ENCODE data around the gene DTD1. TPM values are rescaled to one million over a fixed set of nuclear protein-coding genes. Genes with fewer than 3 reads are reported as not detected.

DTD1 gene
- total RNA-seq, 4 donors from 2014 or later, result 27.3 to 54.0 (median 35.2) TPM

DNA sequence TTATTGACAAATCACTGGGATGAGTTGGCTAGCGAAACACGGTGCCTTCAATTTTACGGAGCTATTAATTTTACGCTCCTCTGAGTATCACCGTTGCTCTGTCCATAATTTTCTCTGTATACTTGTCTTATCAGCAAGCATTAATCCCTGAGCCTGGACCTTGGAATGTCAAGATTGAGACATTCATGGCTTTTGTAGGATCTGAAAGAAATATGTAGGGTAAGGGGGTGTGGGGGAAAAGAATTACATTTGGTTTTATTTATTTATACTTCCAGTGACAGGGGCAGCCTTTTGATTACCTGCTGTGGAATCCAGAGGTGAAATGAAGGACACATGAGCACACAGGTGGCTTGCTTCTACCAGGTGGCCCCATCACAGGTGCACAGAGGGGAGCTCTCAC, 46.6 kb downstream of the DTD1 start:
- DNase-seq, result no peak
- WGBS, 2 donors, result 82 to 88% methylated on average over 5 of the region's 5 CpGs
- Histone ChIP-seq H3K4me3 (no peak overlapping the region), H3K4me1 (peaks cover 0 to 8% (median 0%) of the 10 kb centered on the region in 3 donors), H3K36me3 (peaks cover 0 to 27% (median 0%) of the 10 kb centered on the region in 3 donors), H3K27ac (no peak overlapping the region), H3K27me3 (no peaks in the 10 kb centered on the region), H3K9me3 (no peaks in the 10 kb centered on the region)
- TF ChIP-seq POLR2A (IDR thresholded peaks at IDR 0.05), result no peak
- TF ChIP-seq, protein P1, sequence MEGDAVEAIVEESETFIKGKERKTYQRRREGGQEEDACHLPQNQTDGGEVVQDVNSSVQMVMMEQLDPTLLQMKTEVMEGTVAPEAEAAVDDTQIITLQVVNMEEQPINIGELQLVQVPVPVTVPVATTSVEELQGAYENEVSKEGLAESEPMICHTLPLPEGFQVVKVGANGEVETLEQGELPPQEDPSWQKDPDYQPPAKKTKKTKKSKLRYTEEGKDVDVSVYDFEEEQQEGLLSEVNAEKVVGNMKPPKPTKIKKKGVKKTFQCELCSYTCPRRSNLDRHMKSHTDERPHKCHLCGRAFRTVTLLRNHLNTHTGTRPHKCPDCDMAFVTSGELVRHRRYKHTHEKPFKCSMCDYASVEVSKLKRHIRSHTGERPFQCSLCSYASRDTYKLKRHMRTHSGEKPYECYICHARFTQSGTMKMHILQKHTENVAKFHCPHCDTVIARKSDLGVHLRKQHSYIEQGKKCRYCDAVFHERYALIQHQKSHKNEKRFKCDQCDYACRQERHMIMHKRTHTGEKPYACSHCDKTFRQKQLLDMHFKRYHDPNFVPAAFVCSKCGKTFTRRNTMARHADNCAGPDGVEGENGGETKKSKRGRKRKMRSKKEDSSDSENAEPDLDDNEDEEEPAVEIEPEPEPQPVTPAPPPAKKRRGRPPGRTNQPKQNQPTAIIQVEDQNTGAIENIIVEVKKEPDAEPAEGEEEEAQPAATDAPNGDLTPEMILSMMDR (IDR thresholded peaks at IDR 0.05), result no peak
- intact Hi-C loops (cut with DNase I), result loop anchor here (5.0 to 10.0 kb wide), 2 partner anchors 550 to 1033 kb away; no protein-coding TSS in a partner anchor

DNA sequence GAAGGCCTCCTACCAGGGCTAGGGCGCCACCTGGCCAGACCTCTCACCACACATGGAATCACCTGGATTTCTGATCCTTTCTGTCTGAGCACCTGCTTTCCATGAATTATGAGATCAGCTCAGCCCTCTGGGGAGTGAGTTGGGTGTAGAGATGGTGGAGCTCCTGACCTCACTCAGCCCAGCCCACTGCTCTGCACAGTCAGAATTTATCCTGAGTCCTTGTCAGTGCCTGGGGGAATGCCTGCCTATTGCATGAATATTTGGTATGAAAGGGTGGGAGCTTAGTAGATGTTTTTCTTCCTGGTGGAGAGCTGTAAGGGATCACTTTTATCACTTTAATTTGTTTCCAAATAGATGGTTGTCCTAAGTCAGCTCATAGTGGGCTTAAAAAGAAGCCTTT, 47.5 kb downstream of the DTD1 start:
- Histone ChIP-seq H3K27me3 (no peaks in the 10 kb centered on the region), H3K4me3 (no peak overlapping the region), H3K9me3 (no peaks in the 10 kb centered on the region), H3K4me1 (peaks cover 0 to 8% (median 0%) of the 10 kb centered on the region in 3 donors), H3K36me3 (peaks cover 0 to 21% (median 0%) of the 10 kb centered on the region in 3 donors), H3K27ac (no peak overlapping the region)
- intact Hi-C loops (cut with DNase I), result loop anchor here (10.0 kb wide), 1 partner anchor 549 kb away; no protein-coding TSS in a partner anchor
- TF ChIP-seq, protein P1 (IDR thresholded peaks at IDR 0.05), result no peak
- no peak for TF ChIP-seq POLR2A (IDR thresholded peaks at IDR 0.05)
- 100% methylated on average over 1 of the region's 1 CpG for WGBS, 2 donors
- DNase-seq, result no peak

DNA sequence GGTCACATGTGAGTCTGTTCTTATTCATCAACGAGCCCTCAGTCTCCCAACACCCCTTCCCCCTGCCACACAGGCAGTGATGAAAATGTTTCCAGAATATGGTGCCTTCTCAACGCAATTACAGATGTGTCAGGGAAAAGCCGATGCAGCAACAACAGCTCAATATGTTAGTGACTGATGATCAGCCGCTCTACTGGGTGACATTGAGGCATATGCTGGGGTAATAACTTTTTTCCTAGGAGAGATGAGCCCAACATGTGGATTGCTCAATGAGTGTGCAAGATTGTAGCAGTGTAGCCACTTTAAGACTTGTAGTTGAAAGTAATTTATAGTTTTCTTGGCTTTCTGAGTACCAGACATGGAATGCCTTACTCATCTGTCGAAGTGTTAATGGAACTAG, 49.4 kb downstream of the DTD1 start:
- DNase-seq, result no peak
- Histone ChIP-seq H3K9me3 (no peaks in the 10 kb centered on the region), H3K4me1 (peaks cover 0 to 8% (median 0%) of the 10 kb centered on the region in 3 donors), H3K27ac (no peak overlapping the region), H3K27me3 (no peaks in the 10 kb centered on the region), H3K4me3 (no peak overlapping the region), H3K36me3 (peaks cover 0 to 14% (median 0%) of the 10 kb centered on the region in 3 donors)
- no peak for TF ChIP-seq POLR2A (IDR thresholded peaks at IDR 0.05)
- TF ChIP-seq, protein P1 (IDR thresholded peaks at IDR 0.05), result no peak
- WGBS, 2 donors, result 80 to 86% methylated on average over 5 of the region's 5 CpGs
- intact Hi-C loops (cut with DNase I), result loop anchor here (10.0 kb wide), 1 partner anchor 548 kb away; no protein-coding TSS in a partner anchor

DNA sequence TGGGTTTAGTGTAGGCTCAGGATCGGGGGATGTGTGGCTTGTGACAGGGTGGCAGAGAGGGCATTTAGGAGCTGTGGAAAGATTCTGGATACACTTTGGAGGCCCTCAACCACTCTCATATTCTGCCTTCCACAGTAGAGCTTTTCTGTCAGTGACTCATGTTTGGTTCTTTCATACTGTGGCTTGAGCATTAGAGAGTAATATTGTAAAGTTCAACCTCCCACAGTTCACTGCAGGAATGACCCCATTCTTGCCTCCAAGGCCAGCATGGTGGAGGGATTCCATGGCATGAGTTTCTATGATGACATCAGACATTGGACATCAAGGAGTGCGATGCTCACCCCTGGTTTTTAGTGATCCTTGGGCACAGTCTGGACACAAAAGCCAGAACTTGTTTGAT, 50.9 kb downstream of the DTD1 start:
- Histone ChIP-seq H3K27me3 (no peaks in the 10 kb centered on the region), H3K9me3 (no peaks in the 10 kb centered on the region), H3K4me3 (no peak overlapping the region), H3K36me3 (peaks cover 0 to 12% (median 0%) of the 10 kb centered on the region in 3 donors), H3K4me1 (peaks cover 0 to 4% (median 0%) of the 10 kb centered on the region in 3 donors), H3K27ac (no peak overlapping the region)
- intact Hi-C loops (cut with DNase I), result loop anchor here (10.0 kb wide), 1 partner anchor 546 kb away; no protein-coding TSS in a partner anchor
- DNase-seq, result no peak
- 89 to 94% methylated on average over 2 of the region's 2 CpGs for WGBS, 2 donors
- TF ChIP-seq, protein P1 (IDR thresholded peaks at IDR 0.05), result no peak
- TF ChIP-seq POLR2A (IDR thresholded peaks at IDR 0.05), result no peak

DNA sequence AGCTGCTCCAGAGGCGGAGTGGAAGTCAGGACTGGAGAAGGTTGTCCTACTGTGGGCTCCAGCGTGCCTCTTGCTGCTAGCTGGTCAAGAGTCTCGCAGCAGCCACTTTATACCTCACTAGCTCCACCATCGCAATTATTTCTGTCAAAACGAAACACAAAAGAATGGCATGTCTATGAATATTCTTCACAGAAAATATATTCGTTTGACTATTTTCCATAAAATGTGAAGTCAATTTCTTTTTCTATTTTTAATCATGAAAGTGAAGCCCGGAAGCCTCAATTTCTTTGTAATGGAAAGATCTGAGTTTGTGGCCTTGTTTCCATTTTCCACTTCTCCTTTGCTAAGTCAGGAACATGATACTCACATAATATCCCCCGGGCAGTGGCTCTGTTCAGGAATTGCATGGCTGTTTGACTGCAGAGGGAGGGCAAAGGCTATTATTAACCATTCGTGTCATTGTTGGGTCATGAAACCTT, 51.7 kb downstream of the DTD1 start:
- Histone ChIP-seq H3K4me3 (no peak overlapping the region), H3K27ac (no peak overlapping the region), H3K4me1 (peaks cover 0 to 4% (median 0%) of the 10 kb centered on the region in 3 donors), H3K36me3 (peaks cover 0 to 7% (median 0%) of the 10 kb centered on the region in 3 donors), H3K27me3 (no peaks in the 10 kb centered on the region), H3K9me3 (no peaks in the 10 kb centered on the region)
- intact Hi-C loops (cut with DNase I), result loop anchor here (10.0 kb wide), 1 partner anchor 545 kb away; no protein-coding TSS in a partner anchor
- 73 to 78% methylated on average over 9 of the region's 9 CpGs for WGBS, 2 donors
- no peak for DNase-seq
- TF ChIP-seq, protein P1 (IDR thresholded peaks at IDR 0.05), result no peak
- no peak for TF ChIP-seq POLR2A (IDR thresholded peaks at IDR 0.05)

Data from esophagus squamous epithelium (tissue), 5 donors.